WTC11 (cell line): ENCODE data around the gene SLC25A23. TPM values are rescaled to one million over a fixed set of nuclear protein-coding genes. Genes with fewer than 3 reads are reported as not detected.
A peak's percentile ranks its signal among the peaks of the same experiment; 100 is the strongest.

Experiments
- ATAC-seq: fragments of 200-7000 bp; cut with Tn5 transposase; 2 replicates; pipeline ENCODE4 v1.10.0; 2021; ENCODE audit warnings: mild to moderate bottlenecking, moderate library complexity
- CTCF ChIA-PET: fragments of 300-600 bp; sonication (Branson Sonifier 250); formaldehyde crosslinking; loops from one replicate; lab custom pipeline; 2021; ENCODE audit warnings: antibody characterized with exemption; lab: Charles Lee
- POLR2A ChIA-PET: fragments of 350-600 bp; sonication (Branson Sonifier 250); formaldehyde crosslinking; loops from one replicate; lab custom pipeline; 2021; ENCODE audit warnings: antibody characterized with exemption; lab: Charles Lee
- DNase-seq: peaks from one replicate; pipeline ENCODE4 v3.0.0; 2021; ENCODE audit warnings: low spot score
- H3K27ac Mint-ChIP-seq: 2 replicates; pipeline ENCODE4 v1.8.0; 2021; ENCODE audit warnings: mixed read lengths
- H3K27me3 Mint-ChIP-seq: 2 replicates; pipeline ENCODE4 v1.8.0; 2021; ENCODE audit warnings: low read depth, mild to moderate bottlenecking, moderate library complexity, mixed read lengths
- H3K36me3 Mint-ChIP-seq: 2 replicates; pipeline ENCODE4 v1.8.0; 2021; ENCODE audit warnings: mixed read lengths
- H3K4me1 Mint-ChIP-seq: 2 replicates; pipeline ENCODE4 v1.8.0; 2022; ENCODE audit warnings: mixed read lengths
- H3K4me3 Mint-ChIP-seq: 2 replicates; pipeline ENCODE4 v1.8.0; 2021; ENCODE audit warnings: mild to moderate bottlenecking, moderate library complexity, mixed read lengths
- H3K9me3 Mint-ChIP-seq: 2 replicates; pipeline ENCODE4 v1.8.0; 2021; ENCODE audit warnings: mixed read lengths
- ARID4B ChIP-seq: sonication (generic); formaldehyde crosslinking; IDR thresholded peaks from 2 replicates; pipeline ENCODE4 v1.8.0; 2023; ENCODE audit warnings: missing genetic modification reagents, mild to moderate bottlenecking, borderline replicate concordance
- ATF1 ChIP-seq: sonication (generic); formaldehyde crosslinking; IDR thresholded peaks from 2 replicates; pipeline ENCODE4 v1.8.1; 2023; ENCODE audit warnings: mild to moderate bottlenecking, moderate library complexity, missing genetic modification reagents
- ATF6 ChIP-seq: sonication (generic); formaldehyde crosslinking; IDR thresholded peaks from 2 replicates; pipeline ENCODE4 v1.8.1; 2023; ENCODE audit warnings: mild to moderate bottlenecking, missing genetic modification reagents
- CTCF ChIP-seq: fragments of 200-600 bp; IDR thresholded peaks from 2 replicates; pipeline ENCODE4 v1.8.0; 2022; ENCODE audit warnings: antibody characterized with exemption
- FOXP4 ChIP-seq: sonication (generic); formaldehyde crosslinking; IDR thresholded peaks from 2 replicates; pipeline ENCODE4 v1.8.0; 2022; ENCODE audit warnings: mild to moderate bottlenecking, missing genetic modification reagents
- GRHL2 ChIP-seq: fragments of 250-450 bp; sonication (Bioruptor Pico); IDR thresholded peaks from 2 replicates; pipeline ENCODE4 v1.8.0; 2022; ENCODE audit warnings: mild to moderate bottlenecking, moderate library complexity; ENCODE audit not compliant: insufficient replicate concordance, severe bottlenecking
- GTF2I ChIP-seq: fragments of 250-450 bp; sonication (Bioruptor Pico); conservative IDR thresholded peaks from 2 replicates; pipeline ENCODE4 v1.4.0; 2021; ENCODE audit warnings: mild to moderate bottlenecking
- HMGXB4 ChIP-seq: sonication (generic); formaldehyde crosslinking; IDR thresholded peaks from 2 replicates; pipeline ENCODE4 v1.8.1; 2023; ENCODE audit warnings: mild to moderate bottlenecking, moderate library complexity, missing genetic modification reagents
- MAX ChIP-seq: sonication (generic); formaldehyde crosslinking; IDR thresholded peaks from 2 replicates; pipeline ENCODE4 v1.8.0; 2022; ENCODE audit warnings: mild to moderate bottlenecking, missing genetic modification reagents
- NR2C2 ChIP-seq: sonication (generic); formaldehyde crosslinking; IDR thresholded peaks from 2 replicates; pipeline ENCODE4 v1.8.0; 2022; ENCODE audit warnings: mild to moderate bottlenecking, missing genetic modification reagents
- RORB ChIP-seq: fragments of 250-450 bp; sonication (Bioruptor Pico); IDR thresholded peaks from 2 replicates; pipeline ENCODE4 v1.9.0; 2021; ENCODE audit warnings: mild to moderate bottlenecking
- SOX15 ChIP-seq: fragments of 250-450 bp; sonication (Bioruptor Pico); IDR thresholded peaks from 2 replicates; pipeline ENCODE4 v1.9.0; 2021; ENCODE audit warnings: mild to moderate bottlenecking
- SP1 ChIP-seq: sonication (generic); formaldehyde crosslinking; conservative IDR thresholded peaks from 2 replicates; pipeline ENCODE4 v1.8.1; 2022; ENCODE audit warnings: missing genetic modification reagents
- TEAD1 ChIP-seq: sonication (generic); formaldehyde crosslinking; IDR thresholded peaks from 2 replicates; pipeline ENCODE4 v1.8.0; 2022; ENCODE audit warnings: mild to moderate bottlenecking, missing genetic modification reagents
- TEAD4 ChIP-seq: sonication (generic); formaldehyde crosslinking; IDR thresholded peaks from 2 replicates; pipeline ENCODE4 v1.8.0; 2022; ENCODE audit warnings: mild to moderate bottlenecking, missing genetic modification reagents
- USF2 ChIP-seq: sonication (generic); formaldehyde crosslinking; IDR thresholded peaks from 2 replicates; pipeline ENCODE4 v1.8.1; 2023; ENCODE audit warnings: mild to moderate bottlenecking, missing genetic modification reagents, moderate library complexity
- ZBTB21 ChIP-seq: sonication (generic); formaldehyde crosslinking; IDR thresholded peaks from 2 replicates; pipeline ENCODE4 v1.8.1; 2023; ENCODE audit warnings: mild to moderate bottlenecking, missing genetic modification reagents, borderline replicate concordance
- ZNF121 ChIP-seq: sonication (generic); formaldehyde crosslinking; IDR thresholded peaks from 2 replicates; pipeline ENCODE4 v1.8.0; 2023; ENCODE audit warnings: missing genetic modification reagents
- ZNF263 ChIP-seq: sonication (generic); formaldehyde crosslinking; IDR thresholded peaks from 2 replicates; pipeline ENCODE4 v1.8.1; 2022; ENCODE audit warnings: low read depth, mild to moderate bottlenecking, moderate library complexity, missing genetic modification reagents
- ZNF423 ChIP-seq: fragments of 250-450 bp; sonication (Bioruptor Pico); IDR thresholded peaks from 2 replicates; pipeline ENCODE4 v2.1.2; 2022; ENCODE audit warnings: mild to moderate bottlenecking, moderate library complexity
- ZSCAN18 ChIP-seq: fragments of 250-450 bp; sonication (Bioruptor Pico); IDR thresholded peaks from 2 replicates; pipeline ENCODE4 v2.1.2; 2022; ENCODE audit warnings: mild to moderate bottlenecking, moderate library complexity
- total RNA-seq: library from RNA; stranded (reverse); gene quantifications from 3 replicates; pipeline ENCODE4 v1.2.3, GENCODE V29; 2021

Gene SLC25A23
- total RNA-seq, 1 experiment from 2014 or later = 63.6 TPM

- Mint-ChIP-seq H3K4me3 (peak within 1 kb of the TSS; percentile 94), H3K27ac (peak within 1 kb of the TSS; percentile 96), H3K9me3 (no peaks in the 10 kb centered on the region), H3K36me3 (peaks cover 9% of the 10 kb centered on the region), H3K27me3 (no peaks in the 10 kb centered on the region), H3K4me1 (peaks cover 22% of the 10 kb centered on the region)
- ChIA-PET CTCF (interaction anchor here (0.7 to 2.0 kb wide), 8 partner anchors 10 to 175 kb away, joined by 3 to 7 read pairs (median 4); partner anchors contain the start of gene ALKBH7), POLR2A (interaction anchor here (1.2 to 1.7 kb wide), 5 partner anchors 16 to 32 kb away, joined by 4 to 8 read pairs (median 6); partner anchors contain the start of genes ALKBH7, CLPP and KHSRP)
- DNase-seq (peak; percentile 95), ATAC-seq (peak; percentile 77)
- TF ChIP-seq HMGXB4 (CRISPR knock-in tag) (peak; percentile 68; the same call in 1 of the 2 replicates), FOXP4 (peak; percentile 13; the same call in 1 of the 2 replicates), ATF6 (CRISPR knock-in tag) (no peak), SOX15 (no peak), ZBTB21 (0 out of 2 replicates have a peak, but pooled peaks have one; percentile 44), MAX (CRISPR knock-in tag) (0 out of 2 replicates have a peak, but pooled peaks have one; percentile 48), NR2C2 (CRISPR knock-in tag) (peak; percentile 96), SP1 (peak; percentile 62), CTCF (no peak), USF2 (CRISPR knock-in tag) (no peak), RORB (CRISPR knock-in tag) (no peak), ZNF423 (CRISPR knock-in tag) (no peak), ZNF121 (CRISPR knock-in tag) (no peak), GRHL2 (CRISPR knock-in tag) (no peak), ATF1 (no peak; the same call in 1 of the 2 replicates), TEAD4 (CRISPR knock-in tag) (no peak), ZSCAN18 (CRISPR knock-in tag) (no peak), GTF2I (CRISPR knock-in tag) (no peak), TEAD1 (CRISPR knock-in tag) (peak; percentile 31; the same call in 1 of the 2 replicates), ZNF263 (no peak), ARID4B (CRISPR knock-in tag) (no peak; the same call in 1 of the 2 replicates)
Observed at GRCh38 chr19:6393074-6393982, 66.3 kb downstream of the SLC25A23 start, which contains the start of gene GTF2F1. Gene GTF2F1, minus strand, starts transcription at chr19:6393164. Its CDS starts 169 bp downstream, at chr19:6392995.
